Muscle layer of colon (tissue), 2 donors: ENCODE measurements around the gene UBE2B.
A peak's percentile ranks its signal among the peaks of the same experiment; 100 is the strongest.
"Not testable (repeated sequence)": the region's sequence is repeated elsewhere in the genome, so short reads cannot be mapped to it uniquely, and the experiment has no call there.

Experiments used
- H3K27ac ChIP-seq: one replicate; pipeline ENCODE4 v1.7.0; 2013; ENCODE audit warnings: low read depth, mild to moderate bottlenecking, low read length, moderate library complexity
- H3K27me3 ChIP-seq, 2 donors: one replicate each; pipeline ENCODE4 v1.7.0; 2013; ENCODE audit warnings: low read length in 2 of 2, mild to moderate bottlenecking in 2 of 2; ENCODE audit not compliant: insufficient read depth in 2 of 2, control insufficient read depth in 1 of 2
- H3K36me3 ChIP-seq: one replicate; pipeline ENCODE4 v1.7.0; 2013; ENCODE audit warnings: mild to moderate bottlenecking, low read length; ENCODE audit not compliant: insufficient read depth
- H3K4me1 ChIP-seq: one replicate; pipeline ENCODE4 v1.7.0; 2013; ENCODE audit warnings: mild to moderate bottlenecking, low read length; ENCODE audit not compliant: insufficient read depth
- H3K4me3 ChIP-seq, 2 donors: one replicate each; pipeline ENCODE4 v1.7.0; 2013; ENCODE audit warnings: low read length in 2 of 2, low read depth in 1 of 2, mild to moderate bottlenecking in 1 of 2, moderate library complexity in 1 of 2
- H3K9ac ChIP-seq: one replicate; pipeline ENCODE4 v1.7.0; 2013; ENCODE audit warnings: low read length
- H3K9me3 ChIP-seq: one replicate; pipeline ENCODE4 v1.7.0; 2013; ENCODE audit warnings: mild to moderate bottlenecking, low read length
- donor health status: abdominal sarcoma.
- donor health status: Adenocarcinoma of cecum.

The UBE2B gene

GRCh38 chr5:134371834-134372340 lies 518 bp downstream of the UBE2B start:
- Histone ChIP-seq H3K4me3 (peak overlapping the region; percentile 89 to 98), H3K9me3 (no peaks in the 10 kb centered on the region), H3K9ac (peak overlapping the region; percentile 88), H3K27ac (peak overlapping the region; percentile 98), H3K27me3 (no peaks in the 10 kb centered on the region), H3K36me3 (peaks cover 9% of the 10 kb centered on the region), H3K4me1 (peaks cover 22% of the 10 kb centered on the region)

GRCh38 chr5:134373633-134374032 lies 2.3 kb downstream of the UBE2B start:
- H3K27ac ChIP-seq, H3K9ac ChIP-seq, H3K9me3 ChIP-seq, H3K4me3 ChIP-seq, H3K27me3 ChIP-seq: not testable (repeated sequence)
- peaks cover 17% of the 10 kb centered on the region for H3K36me3 ChIP-seq
- H3K4me1 ChIP-seq = peaks cover 22% of the 10 kb centered on the region

GRCh38 chr5:134374232-134374631 lies 2.9 kb downstream of the UBE2B start:
- no peak overlapping the region for H3K9ac ChIP-seq
- H3K4me3 ChIP-seq = no peak overlapping the region
- peaks cover 22% of the 10 kb centered on the region for H3K4me1 ChIP-seq
- peaks cover 17% of the 10 kb centered on the region for H3K36me3 ChIP-seq
- H3K27me3 ChIP-seq = no peaks in the 10 kb centered on the region
- no peak overlapping the region for H3K27ac ChIP-seq
- H3K9me3 ChIP-seq = no peaks in the 10 kb centered on the region

- H3K9me3 ChIP-seq = no peaks in the 10 kb centered on the region
- H3K4me3 ChIP-seq = no peak overlapping the region
- peaks cover 38% of the 10 kb centered on the region for H3K36me3 ChIP-seq
- no peaks in the 10 kb centered on the region for H3K4me1 ChIP-seq
- no peaks in the 10 kb centered on the region for H3K27me3 ChIP-seq
- no peak overlapping the region for H3K27ac ChIP-seq
- no peak overlapping the region for H3K9ac ChIP-seq
These were observed 9.0 kb downstream of the UBE2B start for GRCh38 chr5:134380346-134380745.

GRCh38 chr5:134382204-134382603 lies 10.8 kb downstream of the UBE2B start:
- H3K4me1 ChIP-seq, H3K27me3 ChIP-seq, H3K9ac ChIP-seq, H3K27ac ChIP-seq, H3K4me3 ChIP-seq, H3K9me3 ChIP-seq: not testable (repeated sequence)
- H3K36me3 ChIP-seq = peaks cover 31% of the 10 kb centered on the region

- Histone ChIP-seq H3K4me3 (no peak overlapping the region), H3K36me3 (peaks cover 42% of the 10 kb centered on the region), H3K9me3 (no peaks in the 10 kb centered on the region), H3K27me3 (no peaks in the 10 kb centered on the region), H3K4me1 (no peaks in the 10 kb centered on the region), H3K9ac (no peak overlapping the region), H3K27ac (no peak overlapping the region)
These were observed 12.8 kb downstream of the UBE2B start for GRCh38 chr5:134383980-134384697.

GRCh38 chr5:134387443-134387842 lies 16.1 kb downstream of the UBE2B start:
- H3K9me3 ChIP-seq = no peaks in the 10 kb centered on the region
- H3K36me3 ChIP-seq = peaks cover 57% of the 10 kb centered on the region
- H3K27me3 ChIP-seq = no peaks in the 10 kb centered on the region
- H3K4me1 ChIP-seq = no peaks in the 10 kb centered on the region
- no peak overlapping the region for H3K27ac ChIP-seq
- no peak overlapping the region for H3K4me3 ChIP-seq
- H3K9ac ChIP-seq = no peak overlapping the region

- Histone ChIP-seq H3K4me3 (no peak overlapping the region), H3K27me3 (no peaks in the 10 kb centered on the region), H3K4me1 (no peaks in the 10 kb centered on the region), H3K9me3 (no peaks in the 10 kb centered on the region), H3K9ac (no peak overlapping the region), H3K36me3 (peaks cover 82% of the 10 kb centered on the region), H3K27ac (no peak overlapping the region)
These were observed 20.9 kb downstream of the UBE2B start for GRCh38 chr5:134392301-134392700.

GRCh38 chr5:134394932-134395331 lies 23.6 kb downstream of the UBE2B start:
- H3K4me3 ChIP-seq = no peak overlapping the region
- no peak overlapping the region for H3K27ac ChIP-seq
- H3K4me1 ChIP-seq = no peaks in the 10 kb centered on the region
- H3K27me3 ChIP-seq = no peaks in the 10 kb centered on the region
- no peak overlapping the region for H3K9ac ChIP-seq
- peaks cover 74% of the 10 kb centered on the region for H3K36me3 ChIP-seq
- no peaks in the 10 kb centered on the region for H3K9me3 ChIP-seq

- Histone ChIP-seq H3K36me3 (peaks cover 61% of the 10 kb centered on the region), H3K27me3 (no peaks in the 10 kb centered on the region), H3K4me1 (no peaks in the 10 kb centered on the region), H3K9me3 (no peaks in the 10 kb centered on the region), H3K27ac (no peak overlapping the region), H3K4me3 (no peak overlapping the region), H3K9ac (no peak overlapping the region)
These were observed 24.9 kb downstream of the UBE2B start for GRCh38 chr5:134396274-134396673.

GRCh38 chr5:134397196-134397595 lies 25.8 kb downstream of the UBE2B start:
- Histone ChIP-seq H3K4me1 (no peaks in the 10 kb centered on the region), H3K36me3 (peaks cover 51% of the 10 kb centered on the region), H3K27me3 (no peaks in the 10 kb centered on the region), H3K9ac (no peak overlapping the region), H3K27ac (no peak overlapping the region), H3K4me3 (no peak overlapping the region), H3K9me3 (no peaks in the 10 kb centered on the region)

GRCh38 chr5:134398609-134399155 lies 27.3 kb downstream of the UBE2B start:
- Histone ChIP-seq H3K27me3 (no peaks in the 10 kb centered on the region), H3K9ac (no peak overlapping the region), H3K27ac (no peak overlapping the region), H3K36me3 (peaks cover 40% of the 10 kb centered on the region), H3K4me1 (no peaks in the 10 kb centered on the region), H3K4me3 (no peak overlapping the region), H3K9me3 (no peaks in the 10 kb centered on the region)
